Activated CD8-positive, alpha-beta memory T cell treated with anti-CD3 and anti-CD28 coated beads for 4 hours (primary cell): ENCODE data around the gene OPCML.

Experiments used
- DNase-seq, 2 donors: peaks; one replicate each; pipeline ENCODE4 v3.0.0-alpha.2; 2020; ENCODE audit warnings: low read depth in 2 of 2

OPCML gene

DNA sequence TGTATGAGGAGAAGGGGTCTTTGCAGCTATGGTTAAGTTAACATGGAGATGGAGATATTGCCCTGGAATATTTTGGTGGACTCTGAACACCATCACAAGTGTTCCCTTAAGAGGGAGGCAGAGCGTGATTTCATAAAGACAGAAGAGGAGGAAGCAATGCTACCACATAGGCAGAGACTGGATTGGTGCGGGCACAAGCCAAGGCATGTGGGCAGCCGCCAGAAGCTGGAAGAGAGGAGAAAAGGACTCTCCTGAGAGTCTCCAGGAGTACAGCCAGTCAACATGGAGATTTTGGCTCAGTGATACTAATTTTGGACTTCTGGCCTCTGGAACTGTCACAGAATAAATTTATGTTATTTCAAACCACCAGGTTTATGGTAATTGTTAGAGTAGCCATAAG lies 231.6 kb downstream of the OPCML start:
- no peak for DNase-seq

GRCh38 chr11:133291780-133292179 lies 240.5 kb downstream of the OPCML start:
- DNase-seq = no peak

DNA sequence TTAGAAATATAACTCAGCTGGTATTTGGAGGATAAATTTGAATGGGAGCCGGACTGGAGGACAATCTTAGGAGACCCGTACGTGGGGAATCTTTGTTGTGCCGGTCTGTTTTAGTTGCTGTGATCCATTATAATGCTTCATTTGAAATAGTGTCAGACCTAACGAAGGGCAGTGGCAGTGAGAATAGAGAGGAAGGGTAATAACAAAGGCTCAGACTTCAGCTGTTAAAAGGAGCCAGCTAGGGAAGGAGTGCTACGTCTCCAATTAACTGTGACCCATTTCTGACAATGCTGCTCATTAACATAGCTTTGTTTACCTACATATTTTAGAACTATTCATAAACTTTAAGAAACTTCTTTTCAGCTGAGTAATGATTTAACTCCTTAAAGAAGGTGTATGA lies 246.9 kb downstream of the OPCML start:
- no peak for DNase-seq

DNA sequence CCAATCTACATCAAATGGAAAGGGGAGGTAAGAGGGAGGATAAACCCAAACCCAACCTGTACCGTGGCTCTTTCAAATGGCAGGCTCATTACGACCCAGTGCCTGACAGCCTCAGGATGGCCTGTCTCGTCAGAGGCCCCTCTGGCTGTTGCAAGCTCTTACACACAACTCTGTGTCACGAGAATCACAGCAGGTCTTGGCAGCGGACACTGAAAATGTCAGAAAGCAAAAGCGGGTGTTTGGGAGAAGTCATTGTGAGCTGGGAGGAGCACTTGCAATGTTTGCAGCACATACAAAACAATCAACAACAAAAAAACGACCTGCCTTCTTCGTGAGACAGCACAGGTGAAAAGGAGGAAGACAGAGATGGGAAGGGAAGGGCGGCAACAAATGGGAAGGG lies 248.1 kb downstream of the OPCML start:
- no peak for DNase-seq

- DNase-seq = no peak
These were observed 254.4 kb downstream of the OPCML start for GRCh38 chr11:133277886-133278285.

DNA sequence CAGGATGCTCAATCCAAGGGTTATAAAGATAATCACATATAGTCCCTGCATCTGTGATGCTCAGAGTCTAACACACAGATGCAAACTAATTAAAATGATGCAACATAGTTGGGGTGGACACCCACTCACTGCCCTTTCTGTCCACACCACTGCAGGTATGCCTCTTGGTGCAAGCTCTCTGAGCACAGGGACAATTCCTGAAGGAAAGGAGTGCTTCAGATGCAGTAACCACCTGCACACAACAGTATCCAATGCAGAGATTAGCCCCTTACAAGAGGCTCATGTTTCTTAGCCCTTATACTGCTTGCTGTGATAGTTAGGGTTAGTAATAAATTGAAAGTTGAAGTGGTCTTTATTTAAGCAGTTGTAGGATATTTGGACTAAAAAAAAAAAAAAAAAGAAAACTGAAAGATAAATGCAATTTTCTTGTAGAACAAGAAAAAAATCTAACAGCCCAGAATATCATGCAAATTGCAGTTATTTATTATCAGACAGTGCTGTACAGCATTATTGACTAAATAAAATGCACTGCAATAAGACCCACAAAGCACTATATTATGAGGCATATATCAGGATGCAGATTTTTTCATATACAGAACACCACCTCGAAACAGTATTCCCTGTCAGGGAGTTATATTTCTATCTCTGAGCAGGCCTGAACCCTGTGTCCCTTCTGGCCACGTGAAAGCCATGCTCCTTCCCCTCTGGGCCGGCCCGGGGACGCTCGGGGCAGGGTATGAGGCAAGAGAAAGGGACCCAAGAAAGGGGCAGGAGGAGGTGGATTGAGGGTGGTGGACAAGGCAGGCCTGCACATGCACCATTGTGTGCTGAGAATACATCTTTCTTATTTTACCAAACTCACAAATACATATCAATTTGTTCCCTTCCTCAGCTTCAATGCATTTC lies 260.2 kb downstream of the OPCML start:
- DNase-seq = no peak

- DNase-seq = no peak
These were observed 261.1 kb downstream of the OPCML start for GRCh38 chr11:133271206-133271605.

GRCh38 chr11:133269267-133269666 lies 263.0 kb downstream of the OPCML start:
- no peak for DNase-seq

GRCh38 chr11:133266986-133267385 lies 265.3 kb downstream of the OPCML start:
- no peak for DNase-seq

DNA sequence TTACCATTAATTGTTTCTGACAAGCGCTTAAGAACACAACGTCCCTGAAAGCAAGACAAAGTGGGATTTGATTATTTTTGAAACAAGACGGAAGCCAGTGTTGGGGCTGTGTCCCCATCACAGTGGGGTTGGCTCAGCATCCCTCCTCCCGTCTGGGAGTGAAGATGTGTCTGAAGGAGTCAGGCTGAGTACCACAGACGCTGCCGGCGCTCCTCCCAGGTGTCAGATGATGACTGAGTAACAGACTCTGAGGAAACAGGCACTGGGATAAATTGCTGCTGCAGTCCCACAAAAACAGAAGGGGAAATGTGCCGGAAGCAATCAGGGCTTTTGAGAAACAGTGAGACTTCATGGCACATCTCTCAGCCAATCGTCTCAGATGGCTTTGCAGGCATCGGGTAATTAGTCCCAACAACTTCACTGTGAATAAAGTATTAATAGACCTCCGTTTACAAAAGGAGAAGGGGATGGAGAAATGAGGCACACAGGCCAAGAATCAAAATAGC lies 266.7 kb downstream of the OPCML start:
- no peak for DNase-seq

GRCh38 chr11:133263332-133263731 lies 269.0 kb downstream of the OPCML start:
- DNase-seq = no peak

GRCh38 chr11:133258751-133259150 lies 273.6 kb downstream of the OPCML start:
- no peak for DNase-seq

DNA sequence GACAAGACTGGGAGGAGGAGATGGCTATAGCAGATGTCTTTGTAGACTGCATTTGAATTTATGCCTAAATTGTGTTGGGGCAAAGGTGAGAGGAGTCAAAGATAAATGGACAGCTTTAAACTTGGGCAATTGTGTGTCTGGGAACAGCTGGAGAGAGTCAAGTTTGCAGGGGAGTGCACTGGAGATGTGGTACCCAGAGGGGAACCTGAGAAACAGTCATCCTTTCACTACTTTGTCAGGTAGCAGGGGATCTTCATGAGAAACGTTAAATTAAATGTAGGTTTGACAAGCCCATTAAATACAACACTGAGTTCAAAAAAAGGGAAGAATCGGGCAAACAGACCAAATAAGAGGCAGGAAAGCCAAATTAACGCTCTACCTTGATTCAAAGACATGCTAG lies 277.7 kb downstream of the OPCML start:
- DNase-seq = no peak

DNA sequence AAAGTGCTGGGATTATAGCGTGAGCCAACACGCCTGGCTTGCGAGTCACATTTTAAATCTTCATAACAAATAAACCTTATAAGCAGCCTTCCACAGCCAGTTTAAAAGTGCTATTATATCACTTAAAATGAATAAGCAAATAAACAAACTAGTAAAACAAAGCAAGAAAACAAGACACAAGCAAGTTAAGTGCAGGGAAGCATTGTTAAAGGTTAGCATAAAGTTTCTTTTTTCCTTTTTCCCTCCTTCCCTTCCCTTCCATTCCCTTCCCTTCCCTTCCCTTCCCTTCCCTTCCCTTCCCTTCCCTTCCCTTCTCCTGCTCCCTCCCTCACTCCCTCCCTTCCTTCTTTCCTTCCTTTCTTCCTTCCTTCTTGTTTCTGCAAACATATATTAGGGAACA lies 278.7 kb downstream of the OPCML start:
- no peak for DNase-seq

DNA sequence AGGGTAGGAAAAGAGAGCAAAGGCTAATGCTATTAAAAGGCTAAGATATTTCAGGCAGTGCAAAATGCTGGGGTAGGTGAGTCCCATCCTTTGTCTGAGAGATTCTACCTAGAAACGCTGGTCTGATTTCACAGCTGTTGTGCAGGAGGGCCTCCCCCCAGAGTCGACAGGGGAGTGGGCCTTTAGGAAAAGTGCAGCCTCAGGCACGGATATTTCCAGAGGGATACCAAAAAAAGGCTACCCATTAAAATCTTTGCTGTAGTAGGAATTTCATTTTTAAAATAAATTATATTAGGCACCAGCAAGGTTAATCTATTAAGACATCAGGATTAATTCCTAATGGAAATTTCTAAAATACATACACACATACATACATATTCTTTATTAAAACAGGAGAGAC lies 280.5 kb downstream of the OPCML start:
- DNase-seq = no peak

DNA sequence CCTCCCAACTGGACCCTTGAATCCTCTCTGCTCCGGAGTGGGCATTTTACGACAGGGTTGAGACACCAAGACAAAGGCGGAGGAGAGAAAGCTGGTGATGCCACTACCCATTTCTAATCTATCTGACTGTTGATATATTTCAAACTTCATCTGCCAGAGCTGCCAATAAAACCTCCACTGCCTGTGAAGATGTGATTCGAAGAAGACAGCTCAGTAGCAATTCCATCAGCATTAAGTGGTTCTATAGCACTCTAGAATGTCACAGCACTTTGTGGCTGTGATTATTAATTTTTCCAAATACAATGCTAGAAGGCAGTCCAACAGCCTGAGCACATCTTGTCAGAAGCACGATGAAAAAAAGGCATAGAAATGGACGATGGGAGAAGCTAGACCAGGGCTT lies 282.8 kb downstream of the OPCML start:
- no peak for DNase-seq

- no peak for DNase-seq
These were observed 283.2 kb downstream of the OPCML start for GRCh38 chr11:133249065-133249464.

- DNase-seq = no peak
These were observed 288.5 kb downstream of the OPCML start for GRCh38 chr11:133243832-133244231.

DNA sequence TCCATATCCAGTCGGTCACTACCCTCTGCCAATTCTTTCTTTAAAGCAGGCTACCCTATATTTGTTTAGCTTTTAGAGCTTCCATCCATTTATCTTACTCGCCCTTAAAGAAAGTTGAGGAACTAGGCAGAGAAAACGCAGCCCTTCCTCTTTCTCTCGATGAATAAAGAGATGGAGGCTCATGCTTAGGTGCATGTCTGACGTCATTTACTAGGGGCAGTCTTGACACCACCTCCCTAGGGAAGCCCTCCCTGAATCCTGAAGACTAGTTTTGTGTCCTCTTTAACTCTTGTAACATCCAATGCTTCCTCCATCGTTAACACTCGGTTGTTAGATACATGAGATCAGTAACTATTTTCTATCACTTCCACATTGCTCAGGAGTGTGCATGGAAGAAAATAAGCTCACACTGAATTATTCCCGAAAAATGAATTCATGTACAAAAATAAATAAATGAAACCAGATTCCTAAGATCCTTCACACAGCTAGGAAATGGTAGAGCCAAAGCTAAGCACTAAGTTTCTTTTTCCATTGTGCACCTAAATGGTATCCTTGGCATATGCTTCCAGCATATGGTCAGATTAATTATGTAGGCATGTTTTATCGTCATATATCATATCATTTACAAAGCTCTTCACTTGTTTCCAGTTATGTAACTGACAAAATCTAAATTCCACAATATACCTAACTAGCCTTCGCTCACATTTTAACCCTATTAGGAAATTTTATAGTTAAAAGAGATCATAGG lies 291.2 kb downstream of the OPCML start:
- DNase-seq = no peak

DNA sequence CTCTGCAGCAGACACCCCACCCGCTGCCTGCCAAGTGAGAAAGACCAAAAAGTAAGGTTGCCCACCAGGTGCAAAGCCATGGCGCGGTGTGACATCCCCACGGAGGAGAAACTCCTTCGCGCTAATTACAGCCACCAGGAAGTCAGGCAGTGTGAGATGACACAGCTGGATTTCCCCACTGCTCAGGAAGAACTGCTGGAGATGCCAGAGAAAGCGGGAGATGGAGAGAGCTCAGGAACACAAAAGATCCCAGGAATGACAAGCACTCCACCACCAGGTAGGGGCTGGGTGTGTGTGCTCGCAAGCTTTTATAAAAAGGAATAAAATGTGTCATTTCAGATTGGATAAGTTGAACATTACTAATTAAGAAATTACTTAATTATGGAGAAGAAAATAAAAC lies 292.7 kb downstream of the OPCML start:
- DNase-seq = no peak

DNA sequence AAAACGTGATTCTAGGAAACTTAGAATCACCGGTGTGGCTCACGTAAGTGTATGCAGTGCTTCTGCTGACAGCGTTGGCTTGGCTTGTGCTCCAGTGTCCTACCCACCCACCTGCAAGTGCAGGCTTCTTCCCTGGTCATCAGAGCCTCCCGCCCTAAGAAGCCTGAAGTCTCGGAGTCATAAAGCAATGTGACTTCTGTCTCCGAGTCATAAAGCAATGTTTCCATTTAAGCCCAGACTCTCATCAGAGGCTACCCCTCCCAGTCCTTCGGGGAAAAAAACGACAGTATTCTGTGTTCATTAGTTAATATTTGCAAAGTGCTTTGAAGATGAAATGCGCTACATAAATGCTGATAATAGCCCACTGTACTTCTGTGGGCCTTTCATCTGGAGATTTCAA lies 293.8 kb downstream of the OPCML start:
- DNase-seq = no peak

DNA sequence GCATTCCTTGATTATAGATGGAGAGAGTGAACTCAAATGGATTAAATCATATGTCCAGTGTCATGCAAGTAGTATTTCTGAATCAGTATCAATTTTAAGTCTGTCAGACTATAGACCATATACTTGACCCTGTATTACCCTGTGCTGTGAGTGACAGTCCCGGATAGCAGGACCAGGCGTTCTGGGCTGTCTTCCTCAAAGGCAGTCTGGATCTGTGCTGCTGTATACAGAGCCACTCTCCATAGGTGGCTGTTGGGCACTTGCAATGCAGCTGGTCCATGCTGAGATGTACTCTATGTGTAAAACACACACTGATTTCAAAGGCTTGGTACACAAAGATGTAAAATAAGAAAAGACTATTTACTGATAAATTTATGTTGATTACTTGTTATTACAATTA lies 294.3 kb downstream of the OPCML start:
- DNase-seq = no peak

- DNase-seq = no peak
These were observed 296.9 kb downstream of the OPCML start for GRCh38 chr11:133235381-133235780.
